GM10266 (cell line): ENCODE data around the gene USP2.

Experiments used
- DNase-seq: peaks from one replicate; pipeline ENCODE4 v3.0.0; 2012; ENCODE audit errors: extremely low spot score
- TF ChIP-seq, protein P1 (sequence below): IDR thresholded peaks from 2 replicates; pipeline ENCODE4 v1.5.1; 2012; ENCODE audit warnings: mild to moderate bottlenecking, low read depth; ENCODE audit not compliant: control insufficient read depth, insufficient read depth; ENCODE audit errors: missing control alignments

The USP2 gene

DNA sequence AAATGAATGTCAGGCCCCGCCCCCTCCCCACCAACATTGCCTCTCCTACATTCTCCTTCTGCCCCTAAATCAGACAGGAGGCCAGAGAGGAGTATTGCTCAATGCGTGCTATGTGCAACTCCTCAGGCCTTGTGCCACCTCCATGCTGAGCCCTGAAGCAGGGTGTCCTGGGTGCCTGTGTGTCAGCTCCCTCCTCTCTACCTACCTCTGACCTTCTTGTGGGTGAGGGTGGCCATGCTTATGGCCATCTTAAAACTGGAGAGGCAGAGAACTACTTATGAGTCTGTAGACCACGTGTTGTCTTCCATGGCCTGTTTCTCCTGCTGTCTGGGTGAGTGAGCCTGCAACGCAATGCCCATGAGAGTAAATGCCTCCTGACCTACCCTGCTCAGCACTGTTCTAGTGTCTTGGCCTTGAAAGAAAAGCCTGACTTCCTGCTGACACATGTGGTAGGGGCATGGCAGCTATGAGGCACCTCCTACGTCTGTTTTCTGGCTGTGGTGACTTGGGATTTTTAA lies 75.1 kb downstream of the USP2 start:
- TF ChIP-seq, protein P1, sequence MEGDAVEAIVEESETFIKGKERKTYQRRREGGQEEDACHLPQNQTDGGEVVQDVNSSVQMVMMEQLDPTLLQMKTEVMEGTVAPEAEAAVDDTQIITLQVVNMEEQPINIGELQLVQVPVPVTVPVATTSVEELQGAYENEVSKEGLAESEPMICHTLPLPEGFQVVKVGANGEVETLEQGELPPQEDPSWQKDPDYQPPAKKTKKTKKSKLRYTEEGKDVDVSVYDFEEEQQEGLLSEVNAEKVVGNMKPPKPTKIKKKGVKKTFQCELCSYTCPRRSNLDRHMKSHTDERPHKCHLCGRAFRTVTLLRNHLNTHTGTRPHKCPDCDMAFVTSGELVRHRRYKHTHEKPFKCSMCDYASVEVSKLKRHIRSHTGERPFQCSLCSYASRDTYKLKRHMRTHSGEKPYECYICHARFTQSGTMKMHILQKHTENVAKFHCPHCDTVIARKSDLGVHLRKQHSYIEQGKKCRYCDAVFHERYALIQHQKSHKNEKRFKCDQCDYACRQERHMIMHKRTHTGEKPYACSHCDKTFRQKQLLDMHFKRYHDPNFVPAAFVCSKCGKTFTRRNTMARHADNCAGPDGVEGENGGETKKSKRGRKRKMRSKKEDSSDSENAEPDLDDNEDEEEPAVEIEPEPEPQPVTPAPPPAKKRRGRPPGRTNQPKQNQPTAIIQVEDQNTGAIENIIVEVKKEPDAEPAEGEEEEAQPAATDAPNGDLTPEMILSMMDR: no peak
- no peak for DNase-seq

DNA sequence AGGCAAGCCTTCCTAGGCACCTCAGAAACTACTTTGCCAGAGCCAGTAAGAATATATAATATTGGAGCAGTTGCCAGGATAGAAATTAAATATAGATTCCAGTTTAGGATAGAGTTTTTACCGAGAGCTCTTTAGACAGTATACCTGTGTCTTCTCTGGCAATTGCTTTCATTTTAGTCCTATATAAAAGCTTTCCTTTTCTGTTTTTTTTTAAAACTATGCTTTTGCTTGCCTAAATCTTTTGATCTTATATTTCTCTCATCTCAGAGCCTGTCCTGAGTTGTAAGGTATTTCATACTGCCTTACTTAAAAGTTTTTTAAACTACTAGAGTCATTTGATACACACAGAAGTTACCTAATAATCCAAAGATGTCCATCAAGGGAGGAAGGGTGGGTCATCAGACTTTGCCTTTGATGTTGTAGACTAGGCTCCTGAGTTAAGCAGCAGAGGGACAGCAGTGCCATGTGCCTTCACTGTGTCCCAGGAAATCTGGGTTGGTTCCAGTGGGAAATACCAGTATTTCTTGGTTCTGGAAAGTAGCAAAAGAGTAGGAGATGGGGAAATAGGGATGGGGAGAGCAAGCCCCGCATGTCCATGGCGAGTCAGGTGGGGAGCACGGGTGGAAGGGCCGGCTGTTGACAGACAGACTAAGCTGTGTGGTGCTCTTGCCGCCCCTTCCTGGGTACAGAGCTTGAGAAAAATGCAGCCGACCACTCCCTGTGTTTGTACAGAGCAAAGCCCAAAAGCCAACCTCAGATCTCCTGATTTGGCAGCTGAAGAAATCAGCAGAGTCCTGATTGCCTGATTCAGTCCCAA lies 75.7 kb downstream of the USP2 start:
- DNase-seq: no peak
- TF ChIP-seq, protein P1: no peak
